Activated naive CD4-positive, alpha-beta T cell treated with anti-CD3 and anti-CD28 coated beads, Interleukin-2, amount 10 ng/mL, durations not matched to agents 7 days and 5 days (primary cell): ENCODE data around the gene TAC4.

ENCODE experiments used
- CTCF ChIA-PET: fragments of 350-600 bp; sonication (Branson Sonifier 250); formaldehyde crosslinking; loops from one replicate; lab custom pipeline; 2021; ENCODE audit warnings: antibody characterized with exemption; lab: Charles Lee
- DNase-seq: peaks from one replicate; pipeline ENCODE4 v3.0.0-alpha.2; 2020
- H3K27ac Mint-ChIP-seq: one replicate; pipeline ENCODE4 v1.8.0; 2021; ENCODE audit warnings: mild to moderate bottlenecking, moderate library complexity, mixed read lengths
- H3K27me3 Mint-ChIP-seq: one replicate; pipeline ENCODE4 v1.8.0; 2021; ENCODE audit warnings: mild to moderate bottlenecking, mixed read lengths
- H3K36me3 Mint-ChIP-seq: one replicate; pipeline ENCODE4 v1.8.0; 2021; ENCODE audit warnings: mixed read lengths
- H3K4me1 Mint-ChIP-seq: one replicate; pipeline ENCODE4 v1.8.0; 2021; ENCODE audit warnings: mixed read lengths
- H3K4me3 Mint-ChIP-seq: one replicate; pipeline ENCODE4 v1.8.0; 2021; ENCODE audit warnings: mild to moderate bottlenecking, moderate library complexity, mixed read lengths
- H3K9me3 Mint-ChIP-seq: one replicate; pipeline ENCODE4 v1.8.0; 2021; ENCODE audit warnings: mixed read lengths

Gene TAC4

DNA sequence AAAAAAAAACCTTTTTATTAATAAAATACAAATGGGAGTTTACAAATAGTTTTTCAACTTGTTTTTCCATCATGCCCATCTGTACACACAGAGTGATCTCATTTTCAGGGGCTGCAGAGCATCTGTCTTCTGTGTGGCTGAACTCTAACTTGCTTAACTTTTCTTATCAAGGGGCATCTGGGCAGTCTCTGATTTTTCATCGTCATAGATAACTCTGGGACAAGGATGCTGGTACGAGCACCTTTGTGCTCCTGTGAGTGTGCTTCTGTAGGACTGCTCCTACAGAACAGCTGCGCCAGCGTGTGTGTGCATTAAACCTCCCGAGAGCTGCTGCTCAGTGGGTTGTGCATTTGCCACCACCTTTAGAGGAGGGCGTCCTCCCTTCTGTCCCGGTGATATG lies 34.6 kb upstream of the TAC4 start:
- Mint-ChIP-seq H3K36me3 (no peaks in the 10 kb centered on the region), H3K4me3 (no peak overlapping the region), H3K9me3 (no peaks in the 10 kb centered on the region), H3K4me1 (peaks cover 6% of the 10 kb centered on the region), H3K27ac (no peak overlapping the region), H3K27me3 (peaks cover 88% of the 10 kb centered on the region)
- CTCF ChIA-PET, result interaction anchor here (0.7 to 1.3 kb wide), 5 partner anchors 70 to 174 kb away, joined by 3 to 6 read pairs (median 3); partner anchors contain the start of gene ITGA3
- DNase-seq, result no peak

DNA sequence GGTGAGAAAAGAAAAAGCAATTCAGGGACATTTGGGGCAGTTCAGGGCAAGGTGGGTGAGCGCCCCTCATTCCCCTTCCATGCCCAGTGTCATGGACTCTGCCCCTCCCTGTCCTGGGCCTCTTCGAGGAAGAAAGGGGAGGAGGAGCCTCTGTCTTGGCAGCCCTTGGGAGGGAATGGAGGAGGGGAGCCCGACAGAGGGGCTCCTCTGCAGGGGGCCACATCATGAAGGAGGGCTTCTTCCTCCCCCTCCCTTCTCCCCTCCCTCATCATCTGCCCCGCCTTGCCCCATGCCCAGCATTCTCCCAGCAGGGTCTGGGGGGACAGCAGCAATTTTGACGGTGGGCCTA lies 33.2 kb upstream of the TAC4 start:
- Mint-ChIP-seq H3K4me3 (no peak overlapping the region), H3K27ac (no peak overlapping the region), H3K9me3 (no peaks in the 10 kb centered on the region), H3K4me1 (peaks cover 6% of the 10 kb centered on the region), H3K36me3 (no peaks in the 10 kb centered on the region), H3K27me3 (peaks cover 77% of the 10 kb centered on the region)
- CTCF ChIA-PET, result interaction anchor here (1.1 to 3.7 kb wide), 7 partner anchors 15 to 213 kb away, joined by 3 to 50 read pairs (median 4); partner anchors contain the start of gene DLX3
- DNase-seq, result no peak

DNA sequence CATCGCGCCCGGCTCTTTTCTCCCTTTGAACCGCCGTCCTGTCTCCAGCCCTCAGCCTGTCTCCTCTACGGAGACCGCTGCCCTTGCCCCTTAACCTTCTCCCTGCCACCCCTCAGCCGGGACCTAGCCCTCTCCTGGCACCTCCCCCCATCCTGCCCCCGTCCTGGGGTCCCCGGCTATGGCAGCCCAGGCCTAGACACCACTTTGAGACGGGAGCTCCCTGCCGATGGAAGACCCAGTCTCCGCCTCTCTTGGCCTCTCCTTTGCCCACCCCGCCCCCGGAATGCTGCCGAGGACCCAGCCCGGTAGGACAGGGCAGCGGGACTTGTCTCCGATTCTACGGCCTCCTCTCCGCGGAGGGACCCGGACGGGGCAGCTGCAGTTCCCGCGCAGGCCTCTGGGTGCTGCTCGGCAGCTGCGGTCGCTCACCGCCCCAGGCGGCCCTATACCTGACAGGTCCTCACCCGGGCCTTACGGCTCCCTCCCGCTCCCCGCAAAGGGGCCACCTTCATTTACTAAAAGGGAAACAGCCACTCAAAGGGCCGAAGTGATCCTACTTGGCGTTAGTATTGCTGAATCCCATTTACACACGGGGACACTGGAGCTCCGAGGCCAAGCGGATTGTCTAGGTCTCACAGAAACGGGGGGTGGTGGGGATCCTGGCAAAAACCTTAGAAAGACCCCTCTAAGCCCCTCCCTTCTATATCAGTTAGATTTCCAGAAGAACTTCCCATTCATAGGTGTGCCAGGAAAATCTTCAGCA lies 32.6 kb upstream of the TAC4 start:
- Mint-ChIP-seq H3K4me3 (no peak overlapping the region), H3K27me3 (peaks cover 77% of the 10 kb centered on the region), H3K4me1 (peaks cover 6% of the 10 kb centered on the region)

DNA sequence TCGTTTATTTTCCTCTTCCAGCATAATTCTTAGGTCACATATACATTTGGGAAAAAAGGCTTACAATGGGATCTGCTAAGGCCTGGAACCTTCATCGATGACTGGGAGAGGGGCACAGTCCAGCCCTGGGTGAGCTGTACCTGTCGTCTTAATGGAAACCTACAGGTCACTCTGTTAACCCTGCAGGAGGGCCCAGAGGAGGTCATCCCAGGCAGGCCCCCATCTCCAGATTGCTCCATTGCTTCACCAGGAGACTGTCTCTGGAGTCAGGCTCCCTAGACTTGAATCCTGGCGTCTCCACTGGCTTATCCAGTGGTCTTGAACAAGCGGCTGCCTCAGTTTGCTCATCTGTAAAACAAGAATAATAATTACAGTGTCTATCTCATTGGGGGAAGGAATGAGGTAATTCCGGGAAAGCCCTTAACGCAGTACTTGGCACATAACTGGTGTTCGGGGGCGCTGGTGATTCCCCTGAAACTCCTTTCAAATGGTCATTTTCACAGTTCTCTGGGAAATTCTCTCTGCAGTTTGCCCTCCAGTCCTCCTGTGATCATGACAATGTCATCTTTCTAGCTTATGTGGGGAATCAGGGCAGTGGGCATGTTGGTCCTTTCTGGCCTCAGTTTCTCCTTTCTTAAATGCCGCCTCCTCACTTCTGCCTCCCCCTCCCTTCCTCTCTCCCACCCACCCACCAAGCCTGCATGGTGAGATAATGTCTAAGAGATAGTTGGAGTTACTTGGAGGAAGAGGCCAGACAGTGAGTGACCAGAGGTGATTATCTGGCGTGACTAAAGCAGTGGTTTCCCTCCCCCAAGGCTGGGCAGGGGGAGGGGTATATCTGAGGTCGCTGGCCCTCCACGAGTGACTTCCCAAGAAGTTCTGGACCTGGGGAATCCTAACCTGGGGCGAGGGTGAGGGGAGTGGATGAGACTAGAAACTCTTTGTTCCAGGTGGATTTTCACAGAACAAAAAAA lies 31.3 kb upstream of the TAC4 start:
- peaks cover 75% of the 10 kb centered on the region for H3K27me3 Mint-ChIP-seq
- CTCF ChIA-PET, result interaction anchor here (0.8 to 3.7 kb wide), 8 partner anchors 14 to 215 kb away, joined by 3 to 50 read pairs (median 4); no protein-coding TSS in a partner anchor
- H3K9me3 Mint-ChIP-seq, result no peaks in the 10 kb centered on the region
- peaks cover 6% of the 10 kb centered on the region for H3K4me1 Mint-ChIP-seq
- H3K36me3 Mint-ChIP-seq, result no peaks in the 10 kb centered on the region
- H3K27ac Mint-ChIP-seq, result no peak overlapping the region
- no peak overlapping the region for H3K4me3 Mint-ChIP-seq
- DNase-seq, result no peak

More for the DNA sequence above, 32.6 kb upstream of the TAC4 start:
- Mint-ChIP-seq H3K27ac (no peak overlapping the region), H3K9me3 (no peaks in the 10 kb centered on the region), H3K36me3 (no peaks in the 10 kb centered on the region)
- peak; percentile 82 for DNase-seq
- CTCF ChIA-PET, result interaction anchor here (0.8 to 3.7 kb wide), 15 partner anchors 15 to 214 kb away, joined by 3 to 50 read pairs (median 4); partner anchors contain the start of gene DLX3

DNA sequence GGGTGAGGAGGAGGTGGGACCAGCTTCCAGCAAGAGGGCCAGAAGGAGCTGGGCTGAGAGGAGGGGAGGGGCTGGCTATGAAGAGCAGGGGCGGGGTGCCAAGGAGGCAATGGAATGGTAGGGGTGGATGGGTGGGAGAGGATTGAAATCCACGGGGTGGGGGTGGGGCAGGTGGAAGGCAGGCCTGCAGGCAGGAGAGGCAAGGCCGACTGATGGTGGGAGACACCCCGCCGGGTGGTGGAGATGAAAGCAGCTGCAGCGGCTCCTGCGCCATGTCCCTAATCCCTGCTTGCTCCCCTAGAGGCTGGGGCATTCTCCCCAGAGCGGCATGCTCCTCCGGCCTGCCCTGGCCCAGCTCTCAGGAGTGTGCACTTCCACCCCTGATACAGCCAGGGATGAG lies 27.8 kb upstream of the TAC4 start:
- Mint-ChIP-seq H3K9me3 (no peaks in the 10 kb centered on the region), H3K4me3 (no peak overlapping the region), H3K27me3 (peaks cover 42% of the 10 kb centered on the region), H3K4me1 (peaks cover 22% of the 10 kb centered on the region), H3K27ac (no peak overlapping the region), H3K36me3 (no peaks in the 10 kb centered on the region)
- CTCF ChIA-PET, result interaction anchor here (1.0 to 2.6 kb wide), 5 partner anchors 16 to 212 kb away, joined by 3 to 22 read pairs (median 4); partner anchors contain the start of gene DLX3
- DNase-seq, result no peak

DNA sequence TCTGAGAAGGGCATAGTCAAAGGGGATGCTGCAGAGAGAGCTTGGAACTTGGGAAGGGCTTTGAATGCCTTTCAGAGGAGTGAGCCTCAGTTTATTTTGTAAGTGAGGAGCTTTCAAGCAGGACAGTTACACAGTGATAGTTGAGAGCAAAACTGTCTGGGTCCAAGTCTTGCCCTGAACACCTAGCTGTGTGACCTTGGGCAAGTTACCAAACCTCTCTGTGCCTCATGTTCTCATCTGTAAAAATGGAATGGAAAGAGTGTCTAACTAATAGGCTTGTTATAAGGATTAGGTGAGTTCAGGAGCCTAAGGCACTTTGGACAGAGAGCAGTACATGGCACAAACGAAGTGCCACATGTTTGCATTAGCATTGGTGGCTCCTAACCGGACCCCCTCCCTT lies 27.0 kb upstream of the TAC4 start:
- Mint-ChIP-seq H3K9me3 (no peaks in the 10 kb centered on the region), H3K27ac (no peak overlapping the region), H3K4me3 (no peak overlapping the region), H3K4me1 (peaks cover 17% of the 10 kb centered on the region), H3K27me3 (peaks cover 34% of the 10 kb centered on the region), H3K36me3 (no peaks in the 10 kb centered on the region)
- DNase-seq, result no peak
- CTCF ChIA-PET, result no interaction called here

DNA sequence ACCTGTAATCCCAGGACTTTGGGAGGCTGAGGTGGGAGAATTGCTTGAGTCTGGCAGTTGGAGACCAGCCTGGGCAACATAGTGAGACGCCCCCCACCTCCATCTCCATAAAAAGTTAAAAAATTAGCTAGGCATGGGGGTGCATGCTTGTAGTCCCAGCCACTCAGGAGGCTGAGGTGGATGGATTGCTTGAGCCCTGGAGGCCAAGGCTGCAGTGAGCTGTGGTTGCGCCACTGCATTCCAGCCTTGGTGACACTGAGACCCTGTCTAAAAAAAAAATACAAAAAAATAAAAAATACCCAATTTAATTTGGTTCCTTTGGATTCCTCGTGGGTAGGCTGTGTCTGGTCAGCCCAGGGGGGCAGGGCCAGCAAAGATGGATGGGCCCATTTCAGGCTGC lies 26.1 kb upstream of the TAC4 start:
- Mint-ChIP-seq H3K36me3 (no peaks in the 10 kb centered on the region), H3K9me3 (no peaks in the 10 kb centered on the region), H3K27me3 (peaks cover 26% of the 10 kb centered on the region), H3K4me3 (no peak overlapping the region), H3K27ac (no peak overlapping the region), H3K4me1 (peaks cover 17% of the 10 kb centered on the region)
- CTCF ChIA-PET, result interaction anchor here (0.9 kb wide), 2 partner anchors 123 to 124 kb away, joined by 3 read pairs; no protein-coding TSS in a partner anchor
- no peak for DNase-seq

DNA sequence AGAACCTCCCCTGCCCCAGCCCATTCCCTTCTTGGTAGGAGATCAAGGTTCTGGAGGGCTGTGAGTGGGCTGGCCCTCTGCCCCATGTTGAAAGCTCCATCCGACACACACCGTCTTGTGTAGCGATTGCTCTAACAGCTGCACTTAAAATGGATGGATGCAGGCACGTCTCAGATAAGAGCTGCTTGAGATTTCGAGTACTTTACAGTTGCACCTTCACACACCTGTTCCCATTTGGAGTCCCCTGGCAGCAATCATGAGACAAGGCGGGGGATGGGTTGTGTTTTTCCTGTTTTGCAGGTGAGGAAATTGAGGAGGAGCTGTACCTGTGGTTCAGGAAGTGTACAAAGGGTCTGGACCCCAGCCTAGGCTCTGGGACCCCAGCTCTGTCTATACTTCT lies 25.6 kb upstream of the TAC4 start:
- Mint-ChIP-seq H3K4me3 (no peak overlapping the region), H3K36me3 (no peaks in the 10 kb centered on the region), H3K27ac (no peak overlapping the region), H3K27me3 (peaks cover 27% of the 10 kb centered on the region), H3K9me3 (no peaks in the 10 kb centered on the region), H3K4me1 (peaks cover 17% of the 10 kb centered on the region)
- CTCF ChIA-PET, result interaction anchor here (0.9 kb wide), 2 partner anchors 123 to 125 kb away, joined by 3 read pairs; no protein-coding TSS in a partner anchor
- no peak for DNase-seq

DNA sequence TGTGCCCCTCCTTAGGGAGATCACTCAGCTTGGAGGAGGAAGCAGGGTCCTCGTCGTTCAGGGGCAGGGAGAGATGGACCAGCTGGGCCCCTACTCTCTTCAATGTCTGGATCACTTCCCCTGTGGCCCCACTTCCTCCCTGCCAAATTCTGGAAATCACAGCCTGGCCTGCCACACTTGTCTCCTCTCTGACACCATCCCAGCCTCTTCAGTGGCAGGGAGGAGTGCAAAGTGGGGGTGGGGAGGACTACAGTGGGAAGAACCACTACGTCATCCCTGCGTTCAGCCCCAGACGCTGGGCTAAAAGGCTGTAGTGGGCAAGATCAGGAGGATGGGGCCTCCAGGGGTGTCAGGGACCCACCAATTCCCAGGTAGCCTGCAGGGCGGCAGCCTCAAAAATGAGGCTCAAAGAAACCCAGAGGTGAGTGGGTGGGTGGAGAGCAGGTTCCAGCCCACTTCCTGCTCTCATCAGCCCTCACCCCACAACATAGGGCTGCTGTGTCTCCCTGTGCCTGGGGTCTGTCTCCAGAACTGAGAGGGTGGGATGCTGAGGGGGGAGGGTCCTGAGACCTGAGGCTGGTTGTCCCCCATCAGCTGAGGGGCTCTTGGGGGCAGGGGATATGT lies 25.0 kb upstream of the TAC4 start:
- peaks cover 30% of the 10 kb centered on the region for H3K27me3 Mint-ChIP-seq
- peaks cover 17% of the 10 kb centered on the region for H3K4me1 Mint-ChIP-seq
- H3K27ac Mint-ChIP-seq, result no peak overlapping the region
- H3K36me3 Mint-ChIP-seq, result no peaks in the 10 kb centered on the region
- H3K9me3 Mint-ChIP-seq, result no peaks in the 10 kb centered on the region
- CTCF ChIA-PET, result interaction anchor here (0.8 to 0.9 kb wide), 2 partner anchors 12 to 124 kb away, joined by 3 read pairs; no protein-coding TSS in a partner anchor
- DNase-seq, result no peak
- no peak overlapping the region for H3K4me3 Mint-ChIP-seq

DNA sequence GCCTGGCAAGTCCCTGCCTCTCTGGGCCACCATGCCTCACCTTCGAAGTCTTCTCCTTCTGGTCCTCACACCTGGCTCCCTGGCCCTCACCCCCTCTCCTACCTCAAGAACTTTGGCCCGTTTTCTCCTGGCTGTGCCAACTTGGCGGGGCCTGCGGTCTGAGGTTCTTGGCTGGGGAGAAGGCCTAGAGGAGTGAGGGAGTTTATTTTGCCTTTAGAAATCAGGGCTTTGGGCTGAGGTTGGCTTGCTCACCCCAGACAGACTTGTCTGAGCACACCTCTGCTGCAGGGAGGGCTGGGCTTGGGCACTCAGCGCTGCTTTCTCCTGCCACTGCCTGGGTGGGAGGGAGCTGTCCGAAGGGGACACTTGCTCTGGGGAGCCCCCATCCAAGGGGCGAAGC lies 23.3 kb upstream of the TAC4 start:
- no peaks in the 10 kb centered on the region for H3K36me3 Mint-ChIP-seq

DNA sequence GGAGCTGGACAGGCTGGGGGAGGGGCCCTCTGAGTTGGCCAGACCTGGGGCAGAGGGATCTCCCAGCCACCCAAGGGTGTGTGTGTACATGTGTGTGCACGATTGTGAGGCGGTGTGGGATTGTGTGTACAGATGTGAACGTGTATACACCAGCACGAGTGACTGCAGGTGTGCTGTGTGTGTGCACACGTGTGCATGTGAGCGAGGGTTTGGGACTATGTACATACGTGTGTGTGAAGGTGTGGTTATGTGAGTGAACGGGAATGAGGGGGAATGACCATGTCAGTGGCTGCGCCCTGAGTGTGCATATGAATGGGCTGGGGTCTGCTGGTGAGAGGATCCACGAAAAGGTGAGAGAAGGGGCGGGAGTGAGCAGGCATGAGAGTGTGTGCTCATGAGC lies 22.4 kb upstream of the TAC4 start:
- Mint-ChIP-seq H3K4me1 (peaks cover 17% of the 10 kb centered on the region), H3K27me3 (peaks cover 26% of the 10 kb centered on the region), H3K36me3 (no peaks in the 10 kb centered on the region), H3K4me3 (no peak overlapping the region), H3K9me3 (no peaks in the 10 kb centered on the region), H3K27ac (no peak overlapping the region)
- CTCF ChIA-PET, result no interaction called here
- no peak for DNase-seq

More for the DNA sequence above, 23.3 kb upstream of the TAC4 start:
- Mint-ChIP-seq H3K4me1 (peaks cover 17% of the 10 kb centered on the region), H3K4me3 (no peak overlapping the region), H3K27me3 (peaks cover 30% of the 10 kb centered on the region), H3K27ac (no peak overlapping the region), H3K9me3 (no peaks in the 10 kb centered on the region)
- CTCF ChIA-PET, result interaction anchor here (1.3 kb wide), 1 partner anchor 126 kb away, joined by 5 read pairs; no protein-coding TSS in a partner anchor
- DNase-seq, result no peak

DNA sequence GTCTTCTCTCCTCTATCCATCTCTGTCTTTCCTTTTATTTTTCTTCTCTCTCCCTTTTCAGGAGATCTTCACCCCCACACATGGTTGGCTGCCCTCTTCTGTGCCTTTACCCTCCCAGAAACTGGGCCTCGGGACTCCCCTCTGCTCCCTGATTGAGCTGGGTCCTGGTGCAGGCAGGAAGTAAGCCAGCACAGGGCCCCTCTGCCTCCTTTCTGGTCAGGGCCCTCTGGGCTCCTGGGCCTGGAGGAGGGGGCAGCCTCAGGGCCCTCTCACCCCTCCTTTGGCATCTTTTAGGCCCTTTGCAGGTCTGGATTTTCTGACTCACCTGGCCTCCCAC lies 21.1 kb upstream of the TAC4 start:
- Mint-ChIP-seq H3K4me1 (peaks cover 17% of the 10 kb centered on the region), H3K27me3 (peaks cover 20% of the 10 kb centered on the region), H3K36me3 (no peaks in the 10 kb centered on the region), H3K4me3 (no peak overlapping the region), H3K27ac (no peak overlapping the region), H3K9me3 (no peaks in the 10 kb centered on the region)
- CTCF ChIA-PET, result no interaction called here
- no peak for DNase-seq

DNA sequence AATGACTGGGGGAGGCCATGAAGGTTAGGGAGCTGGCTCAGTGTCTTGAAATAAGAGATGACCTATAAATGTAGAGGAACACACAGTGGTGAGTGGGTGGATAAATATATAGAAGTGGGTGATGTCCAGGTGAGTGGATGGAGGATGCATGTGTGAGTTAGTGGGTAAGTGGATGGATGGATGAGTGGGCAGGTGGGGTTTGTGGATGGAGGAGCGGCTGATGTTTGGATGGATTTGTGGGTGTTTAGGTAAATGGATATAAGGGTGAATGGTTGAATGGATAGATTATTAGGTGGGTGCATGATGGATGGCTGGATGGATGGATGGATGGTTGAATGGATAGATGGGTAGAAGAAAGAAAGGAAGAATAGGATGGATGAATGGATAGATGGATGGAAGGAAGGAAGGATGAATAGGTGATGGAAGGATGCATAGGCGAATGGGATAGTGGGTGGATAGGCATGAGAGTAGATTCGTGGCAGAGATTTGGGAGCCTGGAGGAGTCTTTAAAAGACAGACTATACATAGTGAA lies 19.1 kb upstream of the TAC4 start:
- DNase-seq, result no peak
- H3K27ac Mint-ChIP-seq, result no peak overlapping the region
- H3K27me3 Mint-ChIP-seq, result peaks cover 24% of the 10 kb centered on the region
- CTCF ChIA-PET, result no interaction called here
- H3K9me3 Mint-ChIP-seq, result no peaks in the 10 kb centered on the region
- H3K36me3 Mint-ChIP-seq, result no peaks in the 10 kb centered on the region
- no peak overlapping the region for H3K4me3 Mint-ChIP-seq
- peaks cover 2% of the 10 kb centered on the region for H3K4me1 Mint-ChIP-seq
